Right lobe of liver (tissue), 4 donors: ENCODE data around the gene ENO4.

Source experiments
- CTCF ChIP-seq, 4 donors: fragments of 200-600 bp in 3 of 4; fragments of 450-650 bp in 1 of 4; IDR thresholded peaks; one replicate each; pipeline versions ENCODE4 v1.5.1 to v1.8.0; 2016 to 2022; ENCODE audit warnings: antibody characterized with exemption in 4 of 4, mild to moderate bottlenecking in 2 of 4
- POLR2A ChIP-seq: fragments of 450-650 bp; IDR thresholded peaks from one replicate; pipeline ENCODE4 v1.6.1; 2017; ENCODE audit warnings: antibody characterized with exemption, mild to moderate bottlenecking
- donor health status: DM: no; HTN: no; CAD: no.
- donor health status: DM: no; HTN: no; CAD: no.
- donor health status: DM: no; HTN: yes; CAD: no.

- TF ChIP-seq CTCF (IDR thresholded peaks at IDR 0.05) (no peak), POLR2A (no peak)
Measured at GRCh38 chr10:116831086-116831485, 18.2 kb upstream of the ENO4 start.
